ENCODE results near the gene ADAMTSL2.

Gene ADAMTSL2

DNA sequence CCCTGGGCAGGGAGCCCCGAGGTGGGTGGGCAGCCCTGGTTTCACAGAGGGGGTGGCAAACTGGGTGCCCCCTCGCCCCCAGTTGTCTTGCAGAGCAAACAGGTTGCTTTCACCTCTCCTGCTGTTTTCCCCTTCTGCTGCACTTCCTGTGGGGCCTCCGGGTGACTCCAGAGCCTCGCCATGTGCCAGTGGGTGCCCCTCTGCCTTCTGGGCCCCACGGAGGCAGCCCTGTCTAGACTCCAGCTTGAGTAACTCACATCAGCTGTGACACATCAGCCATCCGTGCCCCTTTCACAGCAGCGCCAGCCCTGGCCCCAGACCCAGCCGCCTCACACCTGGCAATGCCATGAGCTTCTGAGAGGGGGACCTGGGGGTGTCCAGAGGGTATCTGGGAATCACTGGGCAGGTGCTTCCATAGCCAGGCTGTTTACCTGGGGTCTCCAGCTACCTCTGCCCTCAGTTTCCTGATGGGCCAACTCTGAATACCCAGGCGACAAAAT is 36.9 kb downstream of the ADAMTSL2 start:
- DNase-seq (ENCODE audit: low spot score), result no peak
- in situ Hi-C loops (cut with MboI; ENCODE audit: low sequenced_read_pairs, unreplicated experiment), result loop anchor here (25.0 kb wide), 1 partner anchor 441 kb away; no protein-coding TSS in a partner anchor
- TF ChIP-seq, protein P1, sequence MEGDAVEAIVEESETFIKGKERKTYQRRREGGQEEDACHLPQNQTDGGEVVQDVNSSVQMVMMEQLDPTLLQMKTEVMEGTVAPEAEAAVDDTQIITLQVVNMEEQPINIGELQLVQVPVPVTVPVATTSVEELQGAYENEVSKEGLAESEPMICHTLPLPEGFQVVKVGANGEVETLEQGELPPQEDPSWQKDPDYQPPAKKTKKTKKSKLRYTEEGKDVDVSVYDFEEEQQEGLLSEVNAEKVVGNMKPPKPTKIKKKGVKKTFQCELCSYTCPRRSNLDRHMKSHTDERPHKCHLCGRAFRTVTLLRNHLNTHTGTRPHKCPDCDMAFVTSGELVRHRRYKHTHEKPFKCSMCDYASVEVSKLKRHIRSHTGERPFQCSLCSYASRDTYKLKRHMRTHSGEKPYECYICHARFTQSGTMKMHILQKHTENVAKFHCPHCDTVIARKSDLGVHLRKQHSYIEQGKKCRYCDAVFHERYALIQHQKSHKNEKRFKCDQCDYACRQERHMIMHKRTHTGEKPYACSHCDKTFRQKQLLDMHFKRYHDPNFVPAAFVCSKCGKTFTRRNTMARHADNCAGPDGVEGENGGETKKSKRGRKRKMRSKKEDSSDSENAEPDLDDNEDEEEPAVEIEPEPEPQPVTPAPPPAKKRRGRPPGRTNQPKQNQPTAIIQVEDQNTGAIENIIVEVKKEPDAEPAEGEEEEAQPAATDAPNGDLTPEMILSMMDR (IDR thresholded peaks at IDR 0.05; ENCODE audit: borderline replicate concordance, control extremely low read depth, extremely low read depth, insufficient read depth, missing control alignments), result no peak

DNA sequence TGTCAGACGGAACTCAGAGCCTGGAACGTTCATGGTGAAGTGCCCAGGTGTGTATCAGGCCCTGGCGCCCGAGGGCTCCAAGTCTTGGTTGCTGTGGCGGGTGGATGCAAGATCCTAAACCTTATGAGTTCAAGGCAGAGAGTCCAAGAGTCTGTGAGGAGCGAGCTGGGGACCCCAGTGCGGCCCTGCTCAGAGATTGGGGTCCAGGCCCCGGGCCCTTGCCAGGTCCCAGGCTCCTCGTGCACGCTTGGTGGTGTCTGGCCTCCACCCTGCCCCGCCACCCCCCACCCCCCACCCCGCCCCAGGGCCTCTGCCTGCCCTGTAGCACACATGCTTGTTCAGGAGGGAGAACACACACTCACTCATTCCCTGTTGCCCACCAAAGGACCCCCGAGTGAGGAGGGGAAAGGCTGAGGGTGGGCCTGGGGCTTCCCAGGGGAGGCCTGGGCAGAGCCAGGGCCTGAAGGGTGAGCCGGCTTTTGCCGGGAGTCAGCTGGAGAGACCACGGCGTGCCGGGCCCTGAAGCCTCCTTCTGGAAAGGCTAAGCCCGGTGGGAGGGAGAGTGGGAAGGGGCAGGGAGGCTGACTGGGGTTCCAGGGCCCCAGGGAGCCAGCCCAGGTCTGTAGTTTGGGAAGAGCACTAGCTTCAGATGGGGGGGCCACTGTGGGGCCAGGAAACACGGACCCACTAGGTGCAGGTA is 37.5 kb downstream of the ADAMTSL2 start:
- DNase-seq (ENCODE audit: low spot score), result no peak
- in situ Hi-C loops (cut with MboI; ENCODE audit: low sequenced_read_pairs, unreplicated experiment), result loop anchor here (25.0 kb wide), 1 partner anchor 440 kb away; no protein-coding TSS in a partner anchor

DNA sequence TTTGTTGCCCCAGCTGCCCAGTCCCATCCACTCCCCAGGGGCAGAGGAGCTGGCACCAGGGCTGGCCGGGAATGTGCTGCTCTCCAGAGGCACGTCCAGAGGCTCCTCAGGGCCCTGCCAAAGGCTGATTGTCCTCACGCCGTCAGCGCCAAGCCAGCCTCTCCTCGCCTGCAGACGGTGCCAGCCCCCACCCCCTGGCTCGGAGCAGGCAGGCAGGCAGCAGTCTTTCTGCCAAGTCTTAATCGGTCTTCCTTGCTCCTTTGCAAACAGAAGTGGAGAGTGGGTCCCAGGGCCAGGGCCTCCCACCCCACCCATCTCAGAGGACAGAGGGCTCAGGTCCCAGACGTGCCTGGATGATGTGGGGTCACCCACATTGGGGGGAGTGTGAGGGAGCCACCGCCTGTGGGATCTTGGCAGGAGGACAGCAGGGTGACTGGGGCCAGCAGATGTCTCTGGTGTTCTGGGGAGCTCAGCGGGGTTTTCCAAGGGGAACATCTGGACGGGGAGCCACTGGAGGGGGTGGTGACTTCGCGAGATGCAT is 38.4 kb downstream of the ADAMTSL2 start:
- TF ChIP-seq, protein P1 (IDR thresholded peaks at IDR 0.05; ENCODE audit: borderline replicate concordance, control extremely low read depth, extremely low read depth, insufficient read depth, missing control alignments), result no peak
- no peak for DNase-seq (ENCODE audit: low spot score)
- in situ Hi-C loops (cut with MboI; ENCODE audit: low sequenced_read_pairs, unreplicated experiment), result loop anchor here (25.0 kb wide), 1 partner anchor 439 kb away; no protein-coding TSS in a partner anchor

More for the DNA sequence above, 37.5 kb downstream of the ADAMTSL2 start:
- TF ChIP-seq, protein P1 (IDR thresholded peaks at IDR 0.05; ENCODE audit: borderline replicate concordance, control extremely low read depth, extremely low read depth, insufficient read depth, missing control alignments), result no peak

DNA sequence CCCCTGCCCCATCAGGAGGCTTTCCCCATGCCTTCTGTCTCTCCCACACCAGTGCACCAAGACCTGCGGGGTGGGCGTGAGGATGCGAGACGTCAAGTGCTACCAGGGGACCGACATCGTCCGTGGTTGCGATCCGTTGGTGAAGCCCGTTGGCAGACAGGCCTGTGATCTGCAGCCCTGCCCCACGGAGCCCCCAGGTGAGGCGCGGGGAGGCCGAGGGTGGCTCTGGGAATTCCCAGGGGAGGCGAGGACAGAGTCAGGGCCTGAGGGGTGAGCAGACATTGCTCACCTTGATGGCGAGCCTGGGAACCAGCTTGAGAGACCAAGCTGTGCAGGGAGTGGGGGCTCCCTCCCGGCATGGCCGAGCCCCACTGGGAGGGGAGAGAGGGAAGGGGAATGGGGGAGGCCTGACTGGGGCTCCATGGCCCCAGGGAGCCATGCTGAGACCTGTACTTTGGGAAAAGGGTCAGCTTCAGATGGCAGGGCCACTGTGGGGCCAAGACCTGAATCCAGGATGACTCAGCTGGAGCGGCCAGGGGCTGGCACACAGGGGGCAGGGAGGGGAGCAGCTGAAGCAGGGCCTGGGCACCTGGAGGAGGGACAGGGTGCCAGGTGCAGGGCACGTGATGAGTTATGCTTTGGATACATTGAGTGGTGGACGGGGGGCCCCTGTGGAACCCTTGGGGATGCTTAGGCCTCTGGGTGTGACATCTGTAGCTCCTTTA is 39.4 kb downstream of the ADAMTSL2 start:
- no peak for DNase-seq (ENCODE audit: low spot score)
- in situ Hi-C loops (cut with MboI; ENCODE audit: low sequenced_read_pairs, unreplicated experiment), result loop anchor here (25.0 kb wide), 1 partner anchor 438 kb away; no protein-coding TSS in a partner anchor
- TF ChIP-seq, protein P1 (IDR thresholded peaks at IDR 0.05; ENCODE audit: borderline replicate concordance, control extremely low read depth, extremely low read depth, insufficient read depth, missing control alignments), result no peak

DNA sequence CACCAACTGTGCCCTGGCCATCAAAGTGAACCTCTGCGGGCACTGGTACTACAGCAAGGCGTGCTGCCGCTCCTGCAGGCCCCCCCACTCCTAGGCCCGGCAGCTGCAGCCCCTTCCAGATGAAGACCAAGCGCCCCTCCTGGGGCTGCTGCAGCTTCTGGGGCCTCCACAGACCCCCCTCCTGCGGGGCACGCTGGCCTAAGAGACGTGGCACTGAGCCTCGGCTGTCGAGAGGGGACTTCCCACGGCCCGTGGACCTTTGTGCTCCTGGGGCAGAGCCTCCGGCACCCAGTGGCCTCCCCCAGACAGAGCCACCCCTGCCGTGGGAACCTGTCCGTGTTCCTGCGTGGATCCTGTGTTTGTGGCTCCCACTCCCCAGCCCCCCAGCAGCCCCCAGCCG is 40.3 kb downstream of the ADAMTSL2 start:
- DNase-seq (ENCODE audit: low spot score), result no peak
- TF ChIP-seq, protein P1 (IDR thresholded peaks at IDR 0.05; ENCODE audit: borderline replicate concordance, control extremely low read depth, extremely low read depth, insufficient read depth, missing control alignments), result no peak
- in situ Hi-C loops (cut with MboI; ENCODE audit: low sequenced_read_pairs, unreplicated experiment), result loop anchor here (25.0 kb wide), 1 partner anchor 438 kb away; no protein-coding TSS in a partner anchor
